Activated CD4-positive, alpha-beta T cell treated with anti-CD3 and anti-CD28 coated beads, Interleukin-2, Interleukin-4, amounts not matched to agents 100 ng/mL and 50 ng/mL, durations not matched to agents 16 hours and 8 hours (primary cell): ENCODE data around the gene PCDH9.

Experiments used
- DNase-seq: peaks from one replicate; pipeline ENCODE4 v3.0.0-alpha.2; 2020; ENCODE audit warnings: low spot score

PCDH9 gene

GRCh38 chr13:66751691-66752090 lies 478.4 kb downstream of the PCDH9 start:
- no peak for DNase-seq

- DNase-seq: no peak
Observed at GRCh38 chr13:66748712-66749111, 481.4 kb downstream of the PCDH9 start.

DNA sequence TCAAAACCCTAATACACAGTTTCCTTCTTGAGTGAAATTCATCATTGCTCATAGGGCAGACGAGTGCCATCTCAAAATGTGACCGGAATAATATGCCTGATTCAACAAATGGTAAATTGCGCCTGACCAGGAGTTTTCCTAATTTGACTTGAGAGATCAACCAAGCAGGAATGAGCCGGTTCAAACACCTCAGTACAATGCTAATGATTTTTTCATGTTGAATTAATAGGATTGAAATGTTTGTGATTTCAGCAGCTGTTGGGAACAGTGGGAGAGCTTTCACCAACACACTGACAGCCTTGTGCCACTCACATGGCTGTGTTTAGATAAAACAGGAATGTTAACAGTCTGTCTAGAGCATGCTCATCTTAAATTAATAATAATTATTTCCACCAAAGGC lies 484.8 kb downstream of the PCDH9 start:
- DNase-seq: no peak

- DNase-seq: no peak
Observed at GRCh38 chr13:66723576-66723975, 506.6 kb downstream of the PCDH9 start.

GRCh38 chr13:66716538-66716937 lies 513.6 kb downstream of the PCDH9 start:
- no peak for DNase-seq

DNA sequence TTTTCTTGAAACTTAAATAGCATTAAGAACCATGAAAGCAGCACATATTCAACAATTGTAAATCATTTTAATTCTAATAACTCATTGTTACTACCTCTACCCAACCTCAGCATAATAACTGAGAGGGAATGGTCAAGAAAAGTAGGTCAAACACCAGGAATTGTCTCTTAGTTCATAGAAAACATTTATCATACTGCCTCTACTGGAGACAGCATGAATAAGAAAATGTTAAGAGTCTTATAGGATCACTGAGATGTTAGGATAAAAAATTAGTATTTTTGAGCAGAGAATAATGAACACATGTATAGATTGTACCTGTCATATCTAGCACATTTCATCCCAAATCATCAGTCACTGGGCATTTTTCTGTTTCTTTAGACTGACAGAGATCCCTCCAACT lies 515.3 kb downstream of the PCDH9 start:
- no peak for DNase-seq

DNA sequence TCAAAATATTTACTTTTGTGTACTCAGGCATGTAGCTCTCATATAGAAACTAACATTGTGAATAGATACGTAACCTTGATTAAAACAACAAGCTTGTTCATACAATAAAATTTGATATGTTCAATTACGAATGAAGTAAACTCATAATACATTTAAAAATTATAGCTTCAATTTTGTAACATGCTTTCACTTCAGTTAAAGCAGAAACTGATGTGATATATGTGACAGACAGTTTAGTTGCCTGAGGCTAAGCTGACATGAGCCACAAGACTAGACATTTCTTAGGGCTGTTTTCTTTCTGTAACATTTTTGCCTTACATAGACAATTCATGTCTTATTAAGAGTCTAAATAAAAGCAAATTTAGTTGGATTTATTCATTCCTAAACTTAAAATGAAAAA lies 526.0 kb downstream of the PCDH9 start:
- DNase-seq: no peak

DNA sequence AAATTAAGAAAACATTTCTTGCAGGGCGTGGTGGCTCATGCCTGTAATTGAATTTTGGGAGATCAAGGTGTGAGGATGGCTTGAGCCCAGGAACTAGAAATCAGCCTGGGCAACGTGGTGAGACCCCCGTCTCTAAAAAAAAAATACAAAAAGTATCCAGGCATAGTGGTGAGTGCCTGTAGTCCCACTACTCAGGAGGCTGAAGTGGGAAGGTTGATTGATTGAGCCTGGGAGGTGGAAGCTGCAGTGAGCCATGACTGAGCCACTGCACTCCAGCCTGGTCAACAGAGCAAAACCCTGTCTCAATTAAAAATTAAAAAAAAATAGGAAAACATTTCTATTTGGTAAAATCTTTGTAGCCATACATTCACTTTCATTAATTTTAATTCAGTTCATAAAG lies 526.5 kb downstream of the PCDH9 start:
- DNase-seq: no peak

- no peak for DNase-seq
Observed at GRCh38 chr13:66700117-66700601, 530.0 kb downstream of the PCDH9 start.

DNA sequence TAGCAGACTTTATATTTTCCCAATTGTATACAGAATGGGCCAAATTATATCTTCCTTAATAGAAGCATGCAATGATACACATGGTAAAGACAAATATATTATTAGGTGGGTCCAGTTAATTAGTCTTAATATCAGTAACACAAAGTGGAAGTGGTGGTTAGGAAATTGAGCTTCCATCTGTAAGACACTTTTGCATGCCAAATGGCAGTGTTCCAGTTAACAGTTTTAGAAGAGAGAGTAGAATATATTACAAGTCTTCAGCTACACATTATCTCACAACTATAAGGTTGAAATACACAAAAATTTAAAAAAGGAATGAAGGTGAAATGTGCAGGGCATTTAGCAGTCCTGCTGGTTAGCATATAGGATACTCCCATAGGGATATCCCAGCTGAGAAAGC lies 536.5 kb downstream of the PCDH9 start:
- no peak for DNase-seq

DNA sequence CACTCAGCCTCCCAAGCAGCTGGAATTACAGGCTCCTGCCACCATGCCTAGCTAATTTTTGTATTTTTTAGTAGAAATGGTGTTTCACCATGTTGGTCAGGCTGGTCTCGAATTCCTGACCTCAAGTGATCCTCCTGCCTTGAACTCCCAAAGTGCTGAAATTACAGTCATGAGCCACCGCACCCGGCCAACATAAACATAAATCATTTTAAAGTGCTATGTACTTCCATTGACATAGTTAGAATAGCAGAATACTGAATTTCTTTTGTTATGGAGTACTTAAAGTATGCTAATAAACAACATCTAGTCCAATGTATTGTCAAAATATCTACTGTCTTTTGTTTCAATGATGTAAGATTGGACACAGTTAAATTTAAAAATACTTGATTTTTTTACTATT lies 539.0 kb downstream of the PCDH9 start:
- no peak for DNase-seq

GRCh38 chr13:66689628-66690027 lies 540.5 kb downstream of the PCDH9 start:
- DNase-seq: no peak

- DNase-seq: no peak
Observed at GRCh38 chr13:66689037-66689619, 541.0 kb downstream of the PCDH9 start.

DNA sequence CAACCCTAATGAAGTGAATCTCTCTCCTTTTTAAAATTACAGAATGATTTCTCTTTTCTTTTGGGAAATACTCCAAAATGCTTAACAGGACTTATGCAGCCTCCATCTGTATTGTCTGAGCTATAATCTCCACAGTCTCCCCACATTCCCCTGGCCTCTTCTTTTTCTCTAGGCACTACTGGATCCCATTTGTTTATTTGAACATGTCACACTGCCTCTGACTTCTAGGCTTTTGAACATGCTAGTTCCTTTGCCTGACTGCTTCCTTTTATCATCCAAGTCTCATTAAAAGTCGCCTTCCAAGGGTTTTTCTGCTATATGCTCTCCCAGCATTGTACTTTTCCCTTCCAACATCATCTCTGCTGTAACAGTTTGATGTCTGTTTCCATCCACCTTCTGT lies 548.7 kb downstream of the PCDH9 start:
- DNase-seq: no peak

GRCh38 chr13:66680031-66680430 lies 550.1 kb downstream of the PCDH9 start:
- no peak for DNase-seq

GRCh38 chr13:66675620-66676019 lies 554.5 kb downstream of the PCDH9 start:
- DNase-seq: no peak

DNA sequence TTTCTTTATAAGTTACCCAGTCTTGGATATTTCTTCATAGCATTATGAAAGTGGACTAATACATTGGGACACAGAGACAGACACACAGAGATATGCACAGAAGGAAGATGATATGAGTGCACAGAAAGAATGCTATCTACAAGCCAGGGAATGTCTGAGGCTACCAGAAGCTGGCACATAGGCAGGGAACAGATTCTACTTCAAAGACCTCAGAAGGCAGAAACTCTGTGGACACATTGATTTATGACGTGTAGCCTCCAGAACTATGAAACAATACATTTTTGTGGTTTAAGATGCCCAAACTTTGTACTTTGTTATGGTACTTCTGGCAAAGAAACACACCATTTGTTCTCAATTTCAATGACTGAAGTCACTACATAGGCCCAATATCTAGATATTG lies 556.7 kb downstream of the PCDH9 start:
- DNase-seq: no peak

DNA sequence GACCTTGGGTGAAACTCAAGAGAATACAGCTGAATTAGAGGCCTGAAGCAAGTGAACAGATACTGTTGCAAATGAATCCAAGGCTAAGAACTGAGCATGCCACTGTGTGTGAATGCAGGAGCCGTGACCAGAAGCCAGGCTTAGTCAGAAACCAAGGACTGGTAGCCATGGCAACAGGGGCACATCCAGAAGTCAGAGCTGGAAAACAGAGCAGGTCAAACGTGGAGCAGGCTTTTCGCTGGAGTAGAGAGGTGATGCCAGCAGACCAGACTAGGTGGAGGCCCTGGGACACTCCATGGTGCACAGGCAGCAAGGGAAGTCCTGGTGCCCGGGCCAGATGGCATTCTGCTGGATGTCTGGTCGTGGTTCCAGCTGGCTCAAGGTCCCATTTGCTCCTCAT lies 564.1 kb downstream of the PCDH9 start:
- DNase-seq: no peak

DNA sequence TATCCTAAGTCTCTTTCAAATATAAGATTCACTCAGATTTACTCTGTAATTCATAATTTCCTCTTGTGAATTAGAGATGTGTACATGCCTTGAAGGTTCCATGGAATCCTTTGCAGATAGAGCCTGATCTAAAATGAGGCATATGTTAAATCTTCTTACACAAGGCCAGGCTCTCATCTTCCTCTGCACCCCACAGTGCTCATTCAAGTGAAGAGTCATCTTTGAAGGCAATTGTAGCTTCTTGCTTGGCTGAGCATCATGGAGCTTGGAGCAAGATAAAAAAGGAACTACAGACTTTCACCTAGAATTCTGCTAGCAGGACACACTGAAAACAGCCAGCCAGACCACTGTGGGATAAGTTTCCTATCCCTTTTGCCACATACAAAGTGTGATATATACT lies 566.4 kb downstream of the PCDH9 start:
- DNase-seq: no peak

DNA sequence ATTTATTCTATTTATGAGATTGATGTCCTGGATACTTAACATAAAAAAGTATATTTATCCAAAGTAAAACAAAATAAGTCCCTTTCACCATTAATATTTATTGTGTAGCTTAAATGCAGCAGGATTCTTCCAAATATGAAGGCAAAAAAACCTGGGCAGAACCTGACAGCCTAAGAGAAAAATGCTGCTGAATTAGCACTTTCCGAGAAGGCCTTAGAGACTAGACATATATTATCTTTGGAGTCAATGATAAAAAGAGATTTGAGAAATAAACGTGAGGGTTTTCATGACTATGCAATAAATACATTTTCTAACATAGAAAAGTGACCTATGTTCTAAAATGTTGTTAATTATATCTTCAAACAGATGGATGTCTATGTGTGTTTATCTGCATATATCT lies 566.9 kb downstream of the PCDH9 start:
- no peak for DNase-seq

DNA sequence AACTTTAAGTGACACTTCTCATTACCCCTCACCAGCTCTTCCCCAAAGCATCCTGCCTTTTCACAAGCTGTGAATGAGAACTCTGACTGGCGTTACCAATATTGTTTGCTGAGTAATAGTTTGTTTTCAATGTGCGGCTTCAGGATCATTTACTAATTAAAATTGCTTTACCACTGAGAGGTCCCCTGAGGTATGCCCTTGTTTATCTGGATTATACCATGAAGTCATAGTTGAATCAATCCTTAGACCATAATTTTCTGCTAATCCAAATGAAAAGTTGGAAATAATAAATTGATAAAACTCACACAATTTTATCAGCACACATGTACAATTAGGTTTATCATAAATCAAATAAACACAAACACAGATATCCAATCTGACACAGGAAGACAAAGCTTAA lies 568.8 kb downstream of the PCDH9 start:
- no peak for DNase-seq

- DNase-seq: no peak
Observed at GRCh38 chr13:66660468-66660813, 569.7 kb downstream of the PCDH9 start.

GRCh38 chr13:66659701-66660467 lies 570.3 kb downstream of the PCDH9 start:
- no peak for DNase-seq

DNA sequence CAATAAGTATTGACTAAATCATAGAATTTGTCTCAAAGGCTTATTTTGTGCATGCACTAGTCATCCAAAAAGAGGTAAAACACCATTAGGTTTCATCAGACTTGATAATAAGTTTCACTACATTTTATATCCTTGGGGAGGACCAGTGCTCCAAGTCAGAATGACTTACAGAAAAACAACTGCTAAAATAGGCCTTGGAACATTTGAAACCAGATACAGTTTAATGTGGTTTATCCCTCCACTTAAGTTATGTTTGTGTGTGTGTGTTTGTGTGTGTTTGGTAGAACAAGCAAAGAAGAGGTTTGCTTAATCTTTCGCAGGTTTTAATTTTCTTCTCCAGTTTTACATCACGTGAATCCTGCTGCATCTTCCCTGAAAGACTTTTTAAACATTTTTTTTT lies 570.9 kb downstream of the PCDH9 start:
- DNase-seq: no peak
